Measurements from ENCODE around the gene KRT85.
"Not testable (repeated sequence)": the region's sequence is repeated elsewhere in the genome, so short reads cannot be mapped to it uniquely, and the experiment has no call there.

KRT85 gene

GRCh38 chr12:52321418-52321817 is 45.9 kb downstream of the KRT85 start:
- peak in 1 of 2 donors; percentile 44 for DNase-seq

GRCh38 chr12:52320784-52321400 is 46.4 kb downstream of the KRT85 start, which contains the start of gene KRT83:
TSS of gene KRT83 (minus strand) at chr12:52321398. CDS start at chr12:52321335, 63 bp downstream.
- no peak for DNase-seq

GRCh38 chr12:52319097-52319496 is 48.2 kb downstream of the KRT85 start:
- DNase-seq, result no peak

- DNase-seq, result no peak
Measured at GRCh38 chr12:52318241-52318990, 48.9 kb downstream of the KRT85 start.

- DNase-seq, result no peak
Measured at GRCh38 chr12:52317468-52318052, 49.7 kb downstream of the KRT85 start.

GRCh38 chr12:52316701-52317100 is 50.6 kb downstream of the KRT85 start:
- DNase-seq, result no peak

GRCh38 chr12:52316290-52316689 is 51.0 kb downstream of the KRT85 start:
- DNase-seq, result no peak

- not testable (repeated sequence) for DNase-seq
Measured at GRCh38 chr12:52315721-52316120, 51.6 kb downstream of the KRT85 start.

GRCh38 chr12:52314511-52314910 is 52.8 kb downstream of the KRT85 start:
- DNase-seq, result no peak

- no peak for DNase-seq
Measured at GRCh38 chr12:52313926-52314325, 53.4 kb downstream of the KRT85 start.

- DNase-seq, result no peak
Measured at GRCh38 chr12:52313461-52313860, 53.8 kb downstream of the KRT85 start.

GRCh38 chr12:52312086-52312485 is 55.2 kb downstream of the KRT85 start:
- no peak for DNase-seq

GRCh38 chr12:52311285-52311648 is 56.0 kb downstream of the KRT85 start:
- DNase-seq, result no peak

- no peak for DNase-seq
Measured at GRCh38 chr12:52310622-52311284, 56.5 kb downstream of the KRT85 start.
